K562 (cell line): ENCODE data around the gene ACSS2. TPM values are rescaled to one million over a fixed set of nuclear protein-coding genes. Genes with fewer than 3 reads are reported as not detected.

Experiments
- ARID1B ChIP-seq: fragments of 450-650 bp; IDR thresholded peaks from 2 replicates; pipeline ENCODE4 v1.6.1; 2016; ENCODE audit warnings: antibody characterized with exemption, mild to moderate bottlenecking, inconsistent platforms
- C11orf30 ChIP-seq: fragments of 450-650 bp; IDR thresholded peaks from 2 replicates; pipeline ENCODE4 v1.6.1; 2016; ENCODE audit warnings: low read depth, mild to moderate bottlenecking
- CREM ChIP-seq: IDR thresholded peaks from 2 replicates; pipeline ENCODE4 v1.6.1; 2014; ENCODE audit warnings: antibody characterized with exemption, low read depth
- ELF2 ChIP-seq: fragments of 250-450 bp; sonication (Bioruptor Pico); IDR thresholded peaks from 2 replicates; pipeline ENCODE4 v1.5.0; 2021; ENCODE audit warnings: mild to moderate bottlenecking
- FOXO4 ChIP-seq: fragments of 450-650 bp; formaldehyde crosslinking; IDR thresholded peaks from 2 replicates; pipeline ENCODE4 v1.4.0; 2020; ENCODE audit warnings: mild to moderate bottlenecking, moderate library complexity
- GATAD2B ChIP-seq: fragments of 450-650 bp; IDR thresholded peaks from 2 replicates; pipeline ENCODE4 v1.6.1; 2017; ENCODE audit warnings: mild to moderate bottlenecking, borderline replicate concordance
- HMGN3 ChIP-seq: IDR thresholded peaks from 2 replicates; pipeline ENCODE4 v1.6.1; 2011; ENCODE audit warnings: borderline replicate concordance, low read depth, mild to moderate bottlenecking, mixed read lengths, low read length; ENCODE audit not compliant: insufficient read length; ENCODE audit errors: extremely low read depth
- LARP7 ChIP-seq: fragments of 450-650 bp; IDR thresholded peaks from 2 replicates; pipeline ENCODE4 v1.6.1; 2016
- MXD1 ChIP-seq: fragments of 250-450 bp; sonication (Bioruptor Pico); IDR thresholded peaks from 2 replicates; pipeline ENCODE4 v1.8.0; 2021; ENCODE audit warnings: borderline replicate concordance, mild to moderate bottlenecking, moderate library complexity; ENCODE audit not compliant: poor library complexity, severe bottlenecking
- MYBL2 ChIP-seq, 2 experiments: fragments of 450-650 bp in 1 of 2; sonication (generic) in 1 of 2; formaldehyde crosslinking in 1 of 2; IDR thresholded peaks; 2 replicates each; pipeline versions ENCODE4 v1.6.1 to v1.8.1; 2017 to 2022; ENCODE audit warnings: borderline replicate concordance in 1 of 2, inconsistent platforms in 1 of 2, low read depth in 1 of 2, mild to moderate bottlenecking in 1 of 2, missing genetic modification reagents in 1 of 2, moderate library complexity in 1 of 2
- NONO ChIP-seq, 2 experiments: fragments of 200-400 bp in 1 of 2; fragments of 450-650 bp in 1 of 2; formaldehyde crosslinking in 1 of 2; IDR thresholded peaks; 2 replicates each; pipeline ENCODE4 v1.6.1; 2017; ENCODE audit warnings: low read depth in 2 of 2, mild to moderate bottlenecking in 2 of 2, moderate library complexity in 2 of 2, low read length in 1 of 2
- STAT5A ChIP-seq: IDR thresholded peaks from 2 replicates; pipeline ENCODE4 v1.6.1; 2012; ENCODE audit warnings: low read length, inconsistent platforms, borderline replicate concordance
- TARDBP ChIP-seq: fragments of 450-650 bp; IDR thresholded peaks from 2 replicates; pipeline ENCODE4 v1.6.1; 2016
- ZBTB17 ChIP-seq: fragments of 450-650 bp; formaldehyde crosslinking; IDR thresholded peaks from 2 replicates; pipeline ENCODE4 v1.4.0; 2020; ENCODE audit warnings: mild to moderate bottlenecking
- ZBTB8A ChIP-seq: fragments of 450-650 bp; IDR thresholded peaks from 2 replicates; pipeline ENCODE4 v1.6.1; 2018; ENCODE audit warnings: mild to moderate bottlenecking, moderate library complexity; ENCODE audit not compliant: partially characterized antibody
- ZFP1 ChIP-seq: fragments of 450-650 bp; formaldehyde crosslinking; IDR thresholded peaks from 2 replicates; pipeline ENCODE4 v1.4.0; 2020; ENCODE audit warnings: mild to moderate bottlenecking, mixed read lengths
- ZNF778 ChIP-seq: fragments of 450-650 bp; formaldehyde crosslinking; IDR thresholded peaks from 2 replicates; pipeline ENCODE4 v1.4.0; 2020; ENCODE audit warnings: mild to moderate bottlenecking, moderate library complexity
- polyA plus RNA-seq, 8 experiments: library from polyadenylated mRNA; depleted of rRNA in 4 of 8; stranded (reverse) in 5 of 8; unstranded in 3 of 8; fragments of >200 nt; fragmentation: Nextera tagmentation in 2 of 8; fragmentation: Illumina TruSeq in 1 of 8; extraction: Ambion mirVana in 2 of 8; extraction: Trizol in 1 of 8; gene quantifications; 2 replicates each; pipeline versions ENCODE4 v1.2.1 to v1.2.3, GENCODE V29; 2011 to 2014; ENCODE audit warnings: inconsistent platforms in 1 of 8, missing spikeins in 1 of 8
- total RNA-seq, 7 experiments: library from RNA; depleted of rRNA in 6 of 7; stranded (reverse); fragments of >200 nt in 6 of 7; fragmentation: Illumina TruSeq in 2 of 7; extraction: Trizol in 2 of 7; gene quantifications; 2 replicates each; pipeline versions ENCODE4 v1.2.1 to v1.2.3, GENCODE V29; 2011 to 2021; ENCODE audit warnings: low replicate concordance in 1 of 7
- TF ChIP-seq, protein P1 (sequence below): fragments of 450-650 bp; formaldehyde crosslinking; IDR thresholded peaks from 2 replicates; pipeline ENCODE4 v1.4.0; 2022; ENCODE audit warnings: missing genetic modification characterization
- TF ChIP-seq, protein P2 (sequence below), 3 experiments: fragments of 200-800 bp in 1 of 3; fragments of 250-450 bp in 1 of 3; fragments of 450-650 bp in 1 of 3; sonication (Bioruptor Pico) in 1 of 3; sonication (Bioruptor generic) in 1 of 3; formaldehyde crosslinking in 1 of 3; IDR thresholded peaks; 2 replicates each; pipeline versions ENCODE4 v1.6.1 to v1.8.0; 2016 to 2022; ENCODE audit warnings: mild to moderate bottlenecking in 2 of 3, missing genetic modification characterization in 2 of 3, missing compliant biosample characterization in 1 of 3, moderate library complexity in 1 of 3

ACSS2 gene
- total and polyA plus RNA-seq, 9 of the 15 experiments (the other 6 are each of a cell fraction or from before 2014, with no cell fraction given), result 21.9 to 246 (median 66.2) TPM

- TF ChIP-seq, protein P1, sequence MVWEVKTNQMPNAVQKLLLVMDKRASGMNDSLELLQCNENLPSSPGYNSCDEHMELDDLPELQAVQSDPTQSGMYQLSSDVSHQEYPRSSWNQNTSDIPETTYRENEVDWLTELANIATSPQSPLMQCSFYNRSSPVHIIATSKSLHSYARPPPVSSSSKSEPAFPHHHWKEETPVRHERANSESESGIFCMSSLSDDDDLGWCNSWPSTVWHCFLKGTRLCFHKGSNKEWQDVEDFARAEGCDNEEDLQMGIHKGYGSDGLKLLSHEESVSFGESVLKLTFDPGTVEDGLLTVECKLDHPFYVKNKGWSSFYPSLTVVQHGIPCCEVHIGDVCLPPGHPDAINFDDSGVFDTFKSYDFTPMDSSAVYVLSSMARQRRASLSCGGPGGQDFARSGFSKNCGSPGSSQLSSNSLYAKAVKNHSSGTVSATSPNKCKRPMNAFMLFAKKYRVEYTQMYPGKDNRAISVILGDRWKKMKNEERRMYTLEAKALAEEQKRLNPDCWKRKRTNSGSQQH, result no peak
- TF ChIP-seq LARP7, result no peak
- no peak for TF ChIP-seq GATAD2B
- TF ChIP-seq MXD1, result no peak
- TF ChIP-seq ZNF778, result no peak
- TF ChIP-seq ZFP1 (CRISPR knock-in tag), result no peak
- TF ChIP-seq NONO (IDR thresholded peaks at IDR 0.05; ENCODE audit: low read depth in 2 of 2, low read length in 1 of 2), result 0 out of 4 replicates have a peak, but pooled peaks of 1 of the 2 experiments have one; percentile 3
- TF ChIP-seq ZBTB8A, result no peak
- TF ChIP-seq ELF2 (CRISPR knock-in tag), result no peak
- no peak for TF ChIP-seq CREM
- no peak for TF ChIP-seq C11orf30
- TF ChIP-seq MYBL2 (IDR thresholded peaks at IDR 0.05; ENCODE audit: low read depth), result no peak
- TF ChIP-seq MYBL2 (CRISPR knock-in tag; IDR thresholded peaks at IDR 0.05; ENCODE audit: borderline replicate concordance), result no peak
- TF ChIP-seq STAT5A, result no peak
- TF ChIP-seq, protein P2, sequence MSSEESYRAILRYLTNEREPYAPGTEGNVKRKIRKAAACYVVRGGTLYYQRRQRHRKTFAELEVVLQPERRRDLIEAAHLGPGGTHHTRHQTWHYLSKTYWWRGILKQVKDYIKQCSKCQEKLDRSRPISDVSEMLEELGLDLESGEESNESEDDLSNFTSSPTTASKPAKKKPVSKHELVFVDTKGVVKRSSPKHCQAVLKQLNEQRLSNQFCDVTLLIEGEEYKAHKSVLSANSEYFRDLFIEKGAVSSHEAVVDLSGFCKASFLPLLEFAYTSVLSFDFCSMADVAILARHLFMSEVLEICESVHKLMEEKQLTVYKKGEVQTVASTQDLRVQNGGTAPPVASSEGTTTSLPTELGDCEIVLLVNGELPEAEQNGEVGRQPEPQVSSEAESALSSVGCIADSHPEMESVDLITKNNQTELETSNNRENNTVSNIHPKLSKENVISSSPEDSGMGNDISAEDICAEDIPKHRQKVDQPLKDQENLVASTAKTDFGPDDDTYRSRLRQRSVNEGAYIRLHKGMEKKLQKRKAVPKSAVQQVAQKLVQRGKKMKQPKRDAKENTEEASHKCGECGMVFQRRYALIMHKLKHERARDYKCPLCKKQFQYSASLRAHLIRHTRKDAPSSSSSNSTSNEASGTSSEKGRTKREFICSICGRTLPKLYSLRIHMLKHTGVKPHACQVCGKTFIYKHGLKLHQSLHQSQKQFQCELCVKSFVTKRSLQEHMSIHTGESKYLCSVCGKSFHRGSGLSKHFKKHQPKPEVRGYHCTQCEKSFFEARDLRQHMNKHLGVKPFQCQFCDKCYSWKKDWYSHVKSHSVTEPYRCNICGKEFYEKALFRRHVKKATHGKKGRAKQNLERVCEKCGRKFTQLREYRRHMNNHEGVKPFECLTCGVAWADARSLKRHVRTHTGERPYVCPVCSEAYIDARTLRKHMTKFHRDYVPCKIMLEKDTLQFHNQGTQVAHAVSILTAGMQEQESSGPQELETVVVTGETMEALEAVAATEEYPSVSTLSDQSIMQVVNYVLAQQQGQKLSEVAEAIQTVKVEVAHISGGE (CRISPR knock-in tag; IDR thresholded peaks at IDR 0.05), result no peak
- TF ChIP-seq TARDBP, result no peak
- no peak for TF ChIP-seq FOXO4 (CRISPR knock-in tag)
- TF ChIP-seq ZBTB17 (CRISPR knock-in tag), result peak; percentile 15; the same call in 1 of the 2 replicates
- no peak for TF ChIP-seq HMGN3
- no peak for TF ChIP-seq ARID1B
- TF ChIP-seq, all 486 proteins: peak for 12
Observed at GRCh38 chr20:34956041-34956458, 79.6 kb downstream of the ACSS2 start (continued).
